ENCODE results near the gene EFNA5. TPM values are rescaled to one million over a fixed set of nuclear protein-coding genes. Genes with fewer than 3 reads are reported as not detected.

The EFNA5 gene
- total and polyA plus RNA-seq, 2 of the 8 experiments (the other 6 are each of a cell fraction or from before 2014, with no cell fraction given), result 9.6 to 21.8 TPM

DNA sequence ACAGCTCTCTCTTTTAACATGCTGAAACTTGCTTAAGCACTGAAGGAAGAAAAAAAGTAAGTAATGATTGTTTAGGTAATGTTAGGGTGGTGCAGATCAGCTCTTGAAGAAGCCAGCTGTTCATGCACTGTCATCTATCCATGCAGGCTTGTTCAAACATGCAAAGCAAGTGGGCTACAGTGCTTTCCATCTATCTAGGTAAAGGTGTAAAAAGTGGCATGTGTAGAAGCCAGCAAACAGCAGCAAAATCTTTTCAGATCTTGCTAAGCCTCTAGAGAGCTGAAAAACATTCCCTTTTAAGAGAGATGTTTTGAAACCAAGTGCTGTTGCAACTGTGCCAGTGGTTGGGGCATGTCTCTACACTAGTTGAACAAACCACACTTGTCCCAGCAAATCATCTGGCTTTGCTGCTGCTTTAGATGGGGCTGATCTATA lies 214.4 kb downstream of the EFNA5 start:
- Histone ChIP-seq H2BK12ac (ENCODE audit: low read depth, low read length) (no peak overlapping the region), H3K9ac (replicated peaks in 1 of 4; ENCODE audit: extremely low read depth in 1 of 4, low read depth in 3 of 4, low read length in 3 of 4) (no peak overlapping the region), H4K8ac (ENCODE audit: extremely low read depth, insufficient read depth, low read length) (no peak overlapping the region), H3K4me2 (ENCODE audit: insufficient read depth in 1 of 2, low read depth in 2 of 2, low read length in 2 of 2) (no peak overlapping the region), H3K4me3 (ENCODE audit: extremely low read depth in 1 of 4, insufficient read depth in 2 of 4, low read depth in 3 of 4, low read length in 4 of 4) (no peak overlapping the region), H4K20me1 (replicated peaks in 1 of 2; ENCODE audit: control insufficient read depth in 1 of 2, insufficient read depth in 2 of 2, low read length in 2 of 2) (no peaks in the 10 kb centered on the region), H4K91ac (replicated peaks; ENCODE audit: insufficient read length, low read length) (no peak overlapping the region), H3K4ac (replicated peaks; ENCODE audit: insufficient read length, low read depth, low read length) (no peak overlapping the region), H2AFZ (ENCODE audit: low read length) (no peak overlapping the region), H3K27ac (ENCODE audit: low read depth, low read length) (no peak overlapping the region), H3K27me3 (replicated peaks in 1 of 4; ENCODE audit: control insufficient read depth in 3 of 4, extremely low read depth in 1 of 4, insufficient read depth in 3 of 4, low read length in 3 of 4) (no peaks in the 10 kb centered on the region), H3K9me3 (ENCODE audit: insufficient read depth in 2 of 2, low read depth in 1 of 2, low read length in 1 of 2) (no peaks in the 10 kb centered on the region), H2BK20ac (ENCODE audit: low read length) (no peak overlapping the region), H2AK5ac (ENCODE audit: low read depth, low read length) (no peak overlapping the region), H3K23ac (ENCODE audit: insufficient read length) (no peak overlapping the region), H2BK15ac (ENCODE audit: low read length) (no peak overlapping the region), H4K5ac (ENCODE audit: insufficient read length, low read depth, low read length) (no peak overlapping the region), H3K79me1 (ENCODE audit: low read depth, low read length) (no peaks in the 10 kb centered on the region), H3K23me2 (ENCODE audit: low read depth, low read length) (no peaks in the 10 kb centered on the region; the same call in 1 of the 2 replicates), H2BK5ac (ENCODE audit: low read depth, low read length) (no peak overlapping the region), H3K36me3 (ENCODE audit: control insufficient read depth in 2 of 4, insufficient read depth in 4 of 4, low read length in 3 of 4) (no peaks in the 10 kb centered on the region), H3K79me2 (ENCODE audit: control insufficient read depth in 1 of 2, insufficient read depth in 2 of 2, low read length in 2 of 2) (no peaks in the 10 kb centered on the region), H3K56ac (replicated peaks; ENCODE audit: insufficient read length, low read depth, low read length) (no peak overlapping the region), H3K14ac (ENCODE audit: insufficient read length) (no peak overlapping the region), H2BK120ac (replicated peaks; ENCODE audit: low read depth, low read length) (no peak overlapping the region), H3K4me1 (replicated peaks in 1 of 4; ENCODE audit: control insufficient read depth in 3 of 4, insufficient read depth in 4 of 4, low read length in 3 of 4) (peaks cover 0 to 11% (median 9%) of the 10 kb centered on the region in 4 experiments; a peak in 4 of 7 replicates), H3K18ac (ENCODE audit: extremely low read depth, low read length) (no peak overlapping the region)
- TF ChIP-seq POLR2A (IDR thresholded peaks at IDR 0.05; ENCODE audit: control extremely low read depth in 1 of 2, low read depth in 2 of 2, low read length in 2 of 2), result no peak
- TF ChIP-seq FOSL1 (IDR thresholded peaks at IDR 0.05; ENCODE audit: insufficient read depth, low read depth, low read length), result no peak
- TF ChIP-seq, protein P1, sequence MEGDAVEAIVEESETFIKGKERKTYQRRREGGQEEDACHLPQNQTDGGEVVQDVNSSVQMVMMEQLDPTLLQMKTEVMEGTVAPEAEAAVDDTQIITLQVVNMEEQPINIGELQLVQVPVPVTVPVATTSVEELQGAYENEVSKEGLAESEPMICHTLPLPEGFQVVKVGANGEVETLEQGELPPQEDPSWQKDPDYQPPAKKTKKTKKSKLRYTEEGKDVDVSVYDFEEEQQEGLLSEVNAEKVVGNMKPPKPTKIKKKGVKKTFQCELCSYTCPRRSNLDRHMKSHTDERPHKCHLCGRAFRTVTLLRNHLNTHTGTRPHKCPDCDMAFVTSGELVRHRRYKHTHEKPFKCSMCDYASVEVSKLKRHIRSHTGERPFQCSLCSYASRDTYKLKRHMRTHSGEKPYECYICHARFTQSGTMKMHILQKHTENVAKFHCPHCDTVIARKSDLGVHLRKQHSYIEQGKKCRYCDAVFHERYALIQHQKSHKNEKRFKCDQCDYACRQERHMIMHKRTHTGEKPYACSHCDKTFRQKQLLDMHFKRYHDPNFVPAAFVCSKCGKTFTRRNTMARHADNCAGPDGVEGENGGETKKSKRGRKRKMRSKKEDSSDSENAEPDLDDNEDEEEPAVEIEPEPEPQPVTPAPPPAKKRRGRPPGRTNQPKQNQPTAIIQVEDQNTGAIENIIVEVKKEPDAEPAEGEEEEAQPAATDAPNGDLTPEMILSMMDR (IDR thresholded peaks at IDR 0.05; ENCODE audit: control extremely low read depth in 1 of 3, insufficient read depth in 1 of 3, low read depth in 1 of 3, low read length in 3 of 3), result no peak
- TF ChIP-seq, protein P2, sequence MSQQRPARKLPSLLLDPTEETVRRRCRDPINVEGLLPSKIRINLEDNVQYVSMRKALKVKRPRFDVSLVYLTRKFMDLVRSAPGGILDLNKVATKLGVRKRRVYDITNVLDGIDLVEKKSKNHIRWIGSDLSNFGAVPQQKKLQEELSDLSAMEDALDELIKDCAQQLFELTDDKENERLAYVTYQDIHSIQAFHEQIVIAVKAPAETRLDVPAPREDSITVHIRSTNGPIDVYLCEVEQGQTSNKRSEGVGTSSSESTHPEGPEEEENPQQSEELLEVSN (IDR thresholded peaks at IDR 0.05), result no peak
- TF ChIP-seq CEBPB (IDR thresholded peaks at IDR 0.05; ENCODE audit: low read depth, low read length), result no peak
- TF ChIP-seq SP1 (IDR thresholded peaks at IDR 0.05; ENCODE audit: low read depth, low read length), result no peak
- ChIA-PET POLR2A (ENCODE audit: partially characterized antibody) (interaction anchor here (0.9 kb wide), 1 partner anchor 13 kb away, joined by 3 read pairs; no protein-coding TSS in a partner anchor), CTCF (ENCODE audit: partially characterized antibody) (interaction anchor here (0.6 to 3.4 kb wide), 5 partner anchors 10 to 384 kb away, joined by 3 to 15 read pairs (median 3); no protein-coding TSS in a partner anchor)
- FAIRE-seq, result no peak
- no peak for DNase-seq (ENCODE audit: low read depth in 1 of 2, low spot score in 2 of 2)

All from H1 (cell line).